ENCODE results near the gene TRPT1. TPM values are rescaled to one million over a fixed set of nuclear protein-coding genes. Genes with fewer than 3 reads are reported as not detected.

The TRPT1 gene
- total RNA-seq, 1 donor from 2014 or later = 20.6 TPM

DNA sequence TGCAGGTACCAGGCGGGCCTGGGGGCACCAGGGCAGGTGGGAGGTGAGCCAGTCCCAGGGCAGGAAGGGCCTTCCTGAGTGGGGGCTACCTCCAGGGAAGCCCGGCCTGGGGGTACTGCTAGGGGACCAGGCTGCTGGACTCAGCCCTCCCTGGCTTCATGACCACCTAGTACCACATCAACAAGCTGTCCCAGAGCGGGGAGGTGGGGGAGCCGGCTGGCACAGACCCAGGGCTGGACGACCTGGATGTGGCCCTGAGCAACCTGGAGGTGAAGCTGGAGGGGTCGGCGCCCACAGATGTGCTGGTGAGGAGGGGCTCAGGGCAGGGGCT is 6.7 kb downstream of the TRPT1 start:
- intact Hi-C loops (cut with DNase I) = no loop called here
- no peak for ATAC-seq
- DNase-seq (ENCODE audit: low spot score) = no peak

DNA sequence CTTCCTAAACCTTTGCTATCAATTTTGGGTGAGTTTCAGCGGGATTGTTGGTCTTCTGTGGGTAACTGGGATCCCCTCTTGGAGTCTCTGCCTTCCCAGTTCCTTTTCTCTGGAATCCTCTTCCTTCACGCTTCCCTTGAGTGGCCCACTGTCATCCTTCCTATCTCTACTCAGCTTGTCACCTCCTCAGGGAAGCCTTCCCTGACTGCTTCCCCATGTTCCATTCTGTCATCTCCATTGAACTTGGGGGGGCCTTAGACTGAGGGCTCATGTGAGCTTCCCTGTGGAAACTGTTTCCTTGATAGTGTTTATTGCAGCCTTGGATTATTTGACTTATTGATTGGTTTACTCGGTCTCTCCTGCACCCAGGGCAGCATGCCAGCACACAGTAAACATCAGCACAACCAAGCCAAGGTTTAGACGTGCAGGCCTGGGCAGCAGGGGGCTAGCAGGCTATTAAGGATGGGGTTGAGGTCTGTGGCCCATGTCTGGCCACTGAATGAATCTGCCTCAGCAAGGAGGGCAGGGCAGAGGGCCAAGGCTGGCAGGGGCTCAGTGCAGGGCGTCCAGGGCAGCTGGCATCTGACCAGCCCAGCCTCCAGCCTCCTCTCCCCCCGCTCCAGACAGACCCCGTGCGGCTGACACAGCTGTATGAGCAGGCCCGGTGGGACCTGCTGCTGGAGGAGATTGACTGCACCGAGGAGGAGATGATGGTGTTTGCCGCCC is 7.2 kb downstream of the TRPT1 start:
- ATAC-seq = no peak
- intact Hi-C loops (cut with DNase I) = no loop called here

DNA sequence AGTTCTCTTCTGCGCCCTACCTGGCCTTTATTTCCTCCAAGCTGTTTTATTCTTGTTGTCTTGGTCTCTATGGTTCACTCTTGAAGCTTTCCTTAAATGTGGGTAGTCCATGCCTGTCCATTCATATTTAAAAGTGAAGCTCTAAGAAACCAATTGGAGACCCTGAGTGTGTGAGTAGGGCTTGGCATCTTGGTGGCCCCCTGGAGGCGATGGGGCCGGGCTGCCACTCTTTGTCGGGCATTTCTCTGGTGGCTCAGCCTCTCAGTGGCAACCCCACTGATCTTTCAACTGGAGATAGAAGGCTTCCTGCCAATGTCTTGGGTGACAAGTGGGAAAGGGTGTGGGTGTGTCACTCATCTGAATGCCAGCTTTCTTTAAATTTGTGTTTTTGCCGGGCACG is 9.1 kb downstream of the TRPT1 start:
- DNase-seq (ENCODE audit: low spot score) (no peak), ATAC-seq (no peak)
- intact Hi-C loops (cut with DNase I) = no loop called here

More for the DNA sequence above, 7.2 kb downstream of the TRPT1 start:
- no peak for DNase-seq (ENCODE audit: low spot score)

DNA sequence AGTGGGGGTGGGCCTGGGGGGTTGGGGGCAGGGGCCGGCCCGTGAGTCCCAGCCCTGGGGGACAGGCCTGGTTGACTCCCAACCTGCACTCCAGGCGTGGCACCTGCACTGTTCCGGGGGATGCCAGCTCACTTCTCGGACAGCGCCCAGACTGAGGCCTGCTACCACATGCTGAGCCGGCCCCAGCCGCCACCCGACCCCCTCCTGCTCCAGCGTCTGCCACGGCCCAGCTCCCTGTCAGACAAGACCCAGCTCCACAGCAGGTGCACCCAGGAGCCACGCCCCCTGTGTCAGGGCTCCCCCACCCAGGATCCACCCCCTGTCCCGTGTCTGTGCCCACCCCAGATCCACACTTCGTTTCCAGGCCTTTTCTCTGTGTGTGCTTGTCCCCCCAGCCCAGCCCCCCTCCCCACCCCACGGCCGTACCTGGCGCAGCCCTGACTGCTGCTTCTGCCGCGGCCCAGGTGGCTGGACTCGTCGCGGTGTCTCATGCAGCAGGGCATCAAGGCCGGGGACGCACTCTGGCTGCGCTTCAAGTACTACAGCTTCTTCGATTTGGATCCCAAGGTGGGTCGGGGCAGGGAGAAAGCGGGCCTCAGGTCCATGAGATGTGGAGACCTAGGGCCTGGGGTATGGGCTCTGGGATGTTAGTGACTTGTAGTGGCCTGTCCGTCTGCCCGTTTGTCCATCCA is 14.7 kb downstream of the TRPT1 start:
- intact Hi-C loops (cut with DNase I) = no loop called here
- ATAC-seq (no peak), DNase-seq (ENCODE audit: low spot score) (no peak)

DNA sequence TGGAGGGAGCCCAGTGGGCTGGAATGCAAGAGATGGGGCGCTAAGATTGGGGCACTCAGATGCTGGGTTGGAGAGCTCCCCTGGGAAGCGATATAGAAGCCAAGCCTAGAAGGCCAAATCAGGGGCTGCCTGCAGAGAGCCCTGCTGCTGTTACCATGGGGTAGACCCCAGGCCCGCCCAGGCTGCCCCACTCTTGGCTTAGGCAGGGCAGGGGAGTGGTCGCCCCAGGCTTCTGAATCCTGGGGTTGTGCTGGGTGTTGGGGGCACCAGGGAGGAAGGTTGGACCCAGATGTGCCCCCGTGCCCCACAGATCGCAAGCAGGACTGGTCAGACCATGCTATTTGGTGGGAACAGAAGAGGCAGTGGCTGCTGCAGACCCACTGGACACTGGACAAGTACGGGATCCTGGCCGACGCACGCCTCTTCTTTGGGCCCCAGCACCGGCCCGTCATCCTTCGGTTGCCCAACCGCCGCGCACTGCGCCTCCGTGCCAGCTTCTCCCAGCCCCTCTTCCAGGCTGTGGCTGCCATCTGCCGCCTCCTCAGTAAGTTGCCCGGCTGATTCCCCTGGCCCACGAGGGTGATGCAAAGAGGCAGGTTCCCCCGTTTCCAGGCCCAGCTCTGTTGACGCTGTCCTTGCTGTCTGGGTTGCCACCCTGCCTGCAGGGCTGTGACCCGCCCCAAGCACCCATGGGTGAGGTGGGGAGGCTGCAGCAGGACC is 15.5 kb downstream of the TRPT1 start:
- DNase-seq (ENCODE audit: low spot score) (no peak), ATAC-seq (no peak)
- intact Hi-C loops (cut with DNase I) = no loop called here

DNA sequence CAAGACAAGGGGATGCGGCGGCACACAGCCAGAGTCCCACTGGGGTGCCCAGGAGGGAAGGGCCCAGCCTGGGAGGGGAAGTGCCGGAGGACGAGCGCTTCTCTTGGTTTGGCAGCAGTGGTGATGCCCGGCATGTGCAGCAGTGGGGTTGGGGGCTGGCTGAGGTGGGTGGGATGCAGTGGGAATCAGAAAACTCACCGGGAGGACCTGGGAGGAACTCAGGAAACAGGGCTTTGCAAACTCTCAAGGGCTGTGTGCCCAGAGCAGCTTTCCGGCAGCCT is 16.5 kb downstream of the TRPT1 start:
- intact Hi-C loops (cut with DNase I) = loop anchor here (10.0 kb wide), 1 partner anchor 85 kb away; the partner anchor contains the start of gene KCNK4

DNA sequence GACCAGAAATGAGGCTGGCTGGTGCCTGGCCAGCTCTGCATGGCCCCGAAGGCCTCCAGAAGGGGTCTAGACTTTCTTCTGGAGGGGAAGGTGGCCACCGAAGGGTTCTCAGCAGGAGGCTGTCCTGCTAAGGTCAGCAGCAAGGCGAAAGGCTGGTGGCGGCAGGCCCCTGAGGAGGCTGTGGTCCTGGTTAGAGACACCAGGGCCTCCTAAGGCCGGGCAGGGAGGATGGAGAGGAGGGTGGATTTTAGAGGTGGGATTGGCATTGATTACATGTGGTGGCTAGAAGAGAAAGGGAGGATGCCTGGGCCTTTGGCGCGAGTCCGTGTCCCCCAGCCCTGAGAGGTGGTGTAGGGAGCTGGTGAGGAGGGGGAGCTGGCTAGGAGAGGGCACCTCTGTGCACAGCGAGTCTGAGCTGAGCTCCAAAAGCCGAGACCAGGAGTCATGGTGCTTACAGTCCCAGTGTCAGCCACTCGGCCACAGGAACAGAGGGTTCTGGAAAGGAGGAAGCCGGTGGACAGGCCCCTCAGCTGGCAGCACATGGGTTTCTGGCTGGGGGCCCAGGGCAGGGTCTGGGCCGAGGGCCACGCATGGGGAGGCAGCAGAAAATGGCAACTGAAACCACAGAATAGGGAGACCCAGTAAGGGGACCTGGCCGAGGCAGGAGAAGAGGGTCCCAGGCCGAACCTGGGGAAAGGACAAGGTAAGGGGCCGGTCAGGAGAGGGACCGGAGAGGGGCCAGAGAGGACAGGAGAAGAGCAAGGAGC is 17.0 kb downstream of the TRPT1 start:
- ATAC-seq (no peak), DNase-seq (ENCODE audit: low spot score) (no peak)
- intact Hi-C loops (cut with DNase I) = loop anchor here (10.0 kb wide), 1 partner anchor 86 kb away; the partner anchor contains the start of gene KCNK4

More for the DNA sequence above, 16.5 kb downstream of the TRPT1 start:
- DNase-seq (ENCODE audit: low spot score) (no peak), ATAC-seq (no peak)

DNA sequence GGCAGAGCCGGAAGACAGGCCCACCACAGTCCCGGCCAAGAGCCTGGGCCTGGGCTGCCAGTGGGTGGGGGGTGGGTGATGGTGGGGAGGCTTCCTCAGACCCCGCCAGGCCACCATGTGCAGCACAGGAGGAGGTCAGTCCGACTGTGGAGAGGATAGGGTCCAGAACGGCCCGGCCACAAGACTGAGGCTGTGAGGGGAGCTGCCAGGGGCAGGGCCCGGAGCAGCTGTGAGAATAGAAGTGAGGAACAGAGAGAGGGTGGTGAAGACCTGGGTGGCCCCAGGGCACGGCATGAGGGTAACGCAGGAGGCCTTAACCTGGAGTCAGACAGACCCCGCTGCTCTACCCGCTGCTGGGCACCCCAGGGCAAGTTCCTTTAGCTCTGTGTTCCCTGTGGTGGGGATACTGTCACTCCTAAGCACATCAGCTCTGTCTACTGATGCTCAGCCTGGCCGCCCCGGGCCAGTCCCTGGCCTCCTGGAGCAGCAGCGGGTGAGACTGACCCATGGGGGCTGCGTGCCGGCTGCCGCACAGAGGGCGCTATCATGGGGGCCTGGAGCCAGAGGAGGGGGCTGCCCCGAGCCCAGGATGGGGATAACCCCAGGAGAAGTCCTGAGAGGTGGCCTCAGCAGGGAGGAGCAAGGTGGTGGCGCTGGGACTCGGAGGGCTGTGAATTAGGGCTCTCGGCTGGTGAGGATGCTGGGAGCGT is 17.7 kb downstream of the TRPT1 start:
- ATAC-seq = peak; percentile 3
- intact Hi-C loops (cut with DNase I) = loop anchor here (10.0 kb wide), 1 partner anchor 87 kb away; the partner anchor contains the start of gene KCNK4
- no peak for DNase-seq (ENCODE audit: low spot score)

DNA sequence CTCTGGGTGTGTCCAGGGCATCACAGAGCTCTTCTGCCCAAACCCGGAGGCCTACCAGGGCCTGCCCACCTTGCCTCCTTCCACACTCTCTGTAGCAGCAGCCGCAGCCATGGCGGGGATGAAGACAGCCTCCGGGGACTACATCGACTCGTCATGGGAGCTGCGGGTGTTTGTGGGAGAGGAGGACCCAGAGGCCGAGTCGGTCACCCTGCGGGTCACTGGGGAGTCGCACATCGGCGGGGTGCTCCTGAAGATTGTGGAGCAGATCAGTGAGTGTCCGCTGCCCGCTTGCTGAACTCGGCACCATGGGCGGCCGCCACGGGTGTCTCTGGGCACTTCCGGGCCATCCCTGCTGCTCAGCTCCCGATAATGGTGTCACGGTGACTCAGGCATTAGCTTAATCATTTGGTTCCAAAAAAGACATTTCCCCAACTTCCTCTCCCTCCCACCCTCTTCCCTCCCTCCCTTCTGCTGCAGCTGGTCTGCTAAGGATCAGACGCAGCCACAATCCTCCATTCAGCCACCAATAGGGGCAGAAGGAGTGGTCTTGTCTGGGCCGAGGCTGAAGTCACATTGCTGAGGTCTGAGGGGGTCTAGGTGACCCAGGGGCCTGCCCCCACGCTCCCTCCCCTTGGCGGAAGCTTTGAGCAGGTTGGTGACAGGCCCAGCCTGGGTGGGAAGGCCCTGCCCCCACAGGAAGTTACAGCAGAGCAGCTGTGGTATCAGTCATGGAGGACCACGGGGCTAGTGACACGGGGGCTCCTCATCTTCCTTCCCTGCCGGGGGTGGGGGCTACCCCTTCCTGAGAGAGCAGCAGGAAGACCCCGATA is 18.5 kb downstream of the TRPT1 start:
- intact Hi-C loops (cut with DNase I) = loop anchor here (10.0 kb wide), 1 partner anchor 87 kb away; the partner anchor contains the start of gene KCNK4
- DNase-seq (ENCODE audit: low spot score) = peak; percentile 78
- ATAC-seq = peak; percentile 60

DNA sequence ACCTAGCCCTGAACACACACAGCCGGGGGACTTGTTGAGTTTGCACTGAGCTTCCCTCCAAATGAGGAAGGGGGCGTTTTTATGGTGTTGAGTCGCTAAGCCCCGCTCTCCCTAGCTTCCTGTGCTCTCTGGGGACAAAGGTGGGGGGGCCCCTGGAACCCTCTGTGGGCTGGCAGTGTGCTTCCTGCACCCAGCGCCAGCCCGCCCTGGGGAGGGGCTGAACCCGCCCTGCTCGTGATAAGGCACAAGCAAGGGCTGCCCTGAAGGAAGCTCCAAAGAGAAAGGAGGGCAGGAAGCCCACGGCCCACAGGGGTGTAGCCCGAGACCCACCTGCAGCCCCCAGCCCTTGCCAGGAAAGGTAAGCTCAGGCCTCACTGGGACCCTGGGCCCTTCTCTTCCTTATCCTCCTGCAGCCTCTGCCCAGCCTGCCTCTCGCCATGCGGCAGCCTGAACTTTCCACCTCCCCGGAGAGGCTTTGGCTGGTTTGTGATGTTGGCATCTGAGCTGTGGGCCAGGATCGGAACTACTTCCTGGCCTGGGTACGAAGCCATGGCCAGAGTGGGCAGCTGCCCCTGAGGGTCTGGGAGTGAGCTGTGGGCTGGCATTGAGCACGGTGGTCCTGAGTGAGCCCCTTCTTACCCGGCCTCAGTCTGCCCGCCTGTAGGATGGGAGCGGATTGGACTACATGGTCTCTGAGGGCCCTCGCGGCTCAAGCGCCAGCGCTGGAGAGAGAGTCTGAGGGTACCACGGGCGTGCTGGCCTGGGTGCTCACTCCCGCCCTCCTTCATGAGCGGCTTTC is 19.3 kb downstream of the TRPT1 start, which contains the start of gene FERMT3:
TSS of gene FERMT3 (plus strand) at position 265 of the 799 bp plus-strand sequence. CDS start 644 bp downstream, outside the sequence.
- DNase-seq (ENCODE audit: low spot score) (no peak), ATAC-seq (peak; percentile 56)
- intact Hi-C loops (cut with DNase I) = loop anchor here (10.0 kb wide), 1 partner anchor 88 kb away; the partner anchor contains the start of gene KCNK4

DNA sequence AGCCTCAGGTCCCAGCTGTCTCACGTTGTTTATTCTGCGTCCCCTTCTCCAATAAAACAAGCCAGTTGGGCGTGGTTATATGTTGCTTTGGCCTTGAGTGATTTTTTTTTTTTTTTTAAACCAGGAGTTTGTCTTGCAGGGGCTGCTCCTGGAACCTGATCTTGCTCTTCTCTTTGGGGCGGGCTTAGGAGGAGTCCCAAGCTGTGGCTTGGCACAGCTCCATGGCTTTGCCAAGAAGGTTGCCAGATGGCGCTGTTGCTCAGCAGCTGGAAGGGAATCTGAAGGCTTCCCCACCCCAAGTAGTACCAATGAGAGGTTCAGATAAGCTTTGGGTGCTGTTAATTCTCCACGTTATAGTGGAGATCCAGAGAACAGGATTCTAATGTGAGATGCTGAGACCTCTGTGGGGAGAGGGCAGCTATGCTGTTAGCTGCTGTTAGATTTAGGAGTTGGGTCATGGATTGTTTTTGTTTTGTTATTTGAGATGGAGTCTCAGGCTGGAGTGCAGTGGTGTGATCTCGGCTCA is 21.5 kb downstream of the TRPT1 start:
- intact Hi-C loops (cut with DNase I) = loop anchor here (10.0 kb wide), 1 partner anchor 90 kb away; the partner anchor contains the start of gene KCNK4
- DNase-seq (ENCODE audit: low spot score) (peak; percentile 93), ATAC-seq (peak; percentile 80)

DNA sequence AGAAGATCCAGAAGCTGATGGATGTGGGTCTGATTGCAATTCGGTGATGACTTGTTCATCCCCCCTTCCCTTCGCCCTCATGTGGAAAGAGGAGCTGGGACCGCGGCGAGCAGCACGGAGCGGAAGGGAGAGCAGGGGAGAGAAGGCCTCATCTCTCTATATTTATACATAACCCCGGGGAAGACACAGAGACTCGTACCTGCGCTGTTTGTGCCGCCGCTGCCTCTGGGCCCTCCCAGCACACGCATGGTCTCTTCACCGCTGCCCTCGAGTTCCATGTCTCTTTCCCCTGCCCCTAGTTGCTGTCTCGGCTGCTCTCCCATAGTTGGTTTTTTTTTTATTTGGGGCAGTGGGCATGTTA is 21.9 kb downstream of the TRPT1 start:
- intact Hi-C loops (cut with DNase I) = loop anchor here (10.0 kb wide), 1 partner anchor 91 kb away; the partner anchor contains the start of gene KCNK4
- DNase-seq (ENCODE audit: low spot score) = no peak
- ATAC-seq = no peak

DNA sequence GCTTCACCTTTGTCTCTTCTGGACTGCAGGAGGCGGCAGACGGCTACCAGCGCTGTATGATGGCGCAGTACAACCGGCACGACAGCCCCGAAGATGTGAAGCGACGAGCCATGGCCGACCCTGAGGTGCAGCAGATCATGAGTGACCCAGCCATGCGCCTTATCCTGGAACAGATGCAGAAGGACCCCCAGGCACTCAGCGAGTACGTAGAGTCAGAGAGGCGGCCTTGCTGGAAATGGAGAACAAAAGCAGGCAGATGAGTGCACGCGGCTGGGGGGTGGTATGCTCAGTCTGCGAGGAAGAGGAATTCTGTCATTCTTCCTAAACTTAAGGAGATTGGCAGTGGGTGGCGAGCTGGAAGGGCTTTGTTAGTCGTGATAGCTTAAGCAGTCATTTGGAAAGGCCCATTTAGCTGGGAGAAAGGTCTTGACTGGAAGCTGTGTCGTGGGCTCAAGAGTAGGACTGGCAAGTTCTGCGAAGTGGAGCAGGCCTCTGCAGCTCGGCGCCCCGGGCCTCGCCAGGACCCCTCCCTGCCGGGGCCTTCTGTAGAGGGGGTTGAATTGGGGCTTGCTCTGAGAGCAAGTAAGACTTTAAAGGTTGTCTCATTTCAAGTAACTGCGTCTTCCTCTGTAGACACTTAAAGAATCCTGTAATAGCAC is 22.4 kb downstream of the TRPT1 start:
- DNase-seq (ENCODE audit: low spot score) = no peak
- intact Hi-C loops (cut with DNase I) = loop anchor here (10.0 kb wide), 1 partner anchor 91 kb away; the partner anchor contains the start of gene KCNK4
- no peak for ATAC-seq

DNA sequence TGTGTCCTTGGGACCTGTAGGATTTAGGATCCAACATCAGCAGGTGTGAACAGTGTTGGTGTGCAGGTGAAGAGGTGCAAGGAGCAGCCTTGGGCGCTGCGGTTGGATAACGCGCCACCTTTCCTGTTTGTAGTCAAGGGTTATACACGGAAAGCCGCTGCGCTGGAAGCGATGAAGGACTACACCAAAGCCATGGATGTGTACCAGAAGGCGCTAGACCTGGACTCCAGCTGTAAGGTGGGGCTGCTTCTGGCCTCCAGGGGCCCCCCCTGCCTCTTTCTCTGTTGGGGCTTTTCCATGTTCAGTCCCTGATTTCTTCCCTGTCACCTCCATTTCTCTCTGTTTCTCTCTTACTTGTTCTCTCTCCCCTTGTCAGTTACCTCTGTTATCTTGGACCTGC is 23.0 kb downstream of the TRPT1 start:
- DNase-seq (ENCODE audit: low spot score) (no peak), ATAC-seq (no peak)
- intact Hi-C loops (cut with DNase I) = loop anchor here (10.0 kb wide), 1 partner anchor 92 kb away; the partner anchor contains the start of gene KCNK4

DNA sequence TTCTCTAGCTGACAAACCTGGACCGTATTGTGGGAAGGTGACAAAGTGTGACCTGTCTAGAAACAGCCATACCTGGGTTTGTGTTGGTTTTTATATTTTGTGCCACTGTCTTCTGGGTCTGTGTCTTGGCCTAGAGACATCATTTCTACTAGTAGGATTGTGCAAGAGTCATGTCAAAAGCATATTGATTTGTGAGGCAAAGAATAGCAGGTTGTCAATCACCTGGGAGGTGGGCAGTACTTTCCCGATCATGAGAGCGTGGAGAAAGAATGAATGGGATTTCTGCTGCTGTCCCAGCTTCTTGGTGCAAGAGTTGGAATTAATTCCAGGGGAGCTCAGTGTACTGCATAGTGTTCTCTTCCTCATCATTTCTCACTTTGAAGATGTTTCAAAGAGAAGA is 24.4 kb downstream of the TRPT1 start:
- intact Hi-C loops (cut with DNase I) = loop anchor here (10.0 kb wide), 1 partner anchor 93 kb away; the partner anchor contains the start of gene KCNK4
- DNase-seq (ENCODE audit: low spot score) (no peak), ATAC-seq (no peak)

DNA sequence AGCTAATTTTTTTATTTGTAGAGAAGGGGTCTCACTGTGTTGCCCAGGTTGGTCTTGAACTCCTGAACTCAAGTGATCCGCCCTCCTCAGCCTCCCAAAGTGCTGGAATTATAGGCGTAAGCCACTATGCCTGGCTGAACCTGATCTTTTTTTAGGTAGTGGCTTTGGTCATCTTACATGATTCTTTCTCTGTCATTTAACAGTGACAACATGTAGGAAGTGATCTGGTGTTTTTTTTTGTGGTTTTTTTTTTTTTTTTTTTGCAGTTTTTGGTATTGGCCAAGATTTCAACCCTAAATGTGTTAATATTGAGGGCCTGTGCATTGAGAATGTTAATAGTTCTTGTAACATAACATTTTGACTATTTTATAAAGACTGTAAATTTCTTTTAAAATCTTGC is 27.5 kb downstream of the TRPT1 start:
- intact Hi-C loops (cut with DNase I) = no loop called here
- ATAC-seq (no peak), DNase-seq (ENCODE audit: low spot score) (no peak)

Measured in sciatic nerve (tissue), 2 donors.